PC-9 (cell line): ENCODE results near the gene RPL5. TPM values are rescaled to one million over a fixed set of nuclear protein-coding genes. Genes with fewer than 3 reads are reported as not detected.

Experiments
- BruUV-seq: library from RNA; stranded (reverse); fragments of 400-500 nt; replicated peaks from 2 replicates; lab custom pipeline; 2021; lab: Mats Ljungman, UMichigan
- CTCF ChIA-PET: fragments of 300-600 bp; sonication (Branson Sonifier 250); formaldehyde crosslinking; loops from one replicate; lab custom pipeline; 2022; ENCODE audit warnings: antibody characterized with exemption; lab: Charles Lee
- POLR2A ChIA-PET: fragments of 300-600 bp; sonication (Branson Sonifier 250); formaldehyde crosslinking; loops from one replicate; lab custom pipeline; 2022; ENCODE audit warnings: antibody characterized with exemption; ENCODE audit not compliant: unreplicated experiment; lab: Charles Lee
- DNase-seq, 2 experiments: peaks; one replicate each; pipeline versions ENCODE4 v3.0.0 to v3.0.0-alpha.2; 2015 to 2022; ENCODE audit warnings: mixed read lengths in 1 of 2
- H2AFZ ChIP-seq: fragments of 200-600 bp; sonication (generic); 2 replicates; pipeline ENCODE4 v1.8.1; 2017; ENCODE audit warnings: antibody characterized with exemption
- H3F3A ChIP-seq: fragments of 200-600 bp; sonication (generic); 2 replicates; pipeline ENCODE4 v1.8.1; 2017; ENCODE audit warnings: antibody characterized with exemption, mild to moderate bottlenecking, low read depth; ENCODE audit not compliant: insufficient read depth
- H3K27ac ChIP-seq: fragments of 200-600 bp; sonication (generic); 2 replicates; pipeline ENCODE4 v1.6.1; 2016; ENCODE audit warnings: mixed run types
- H3K27me3 ChIP-seq: fragments of 200-600 bp; sonication (generic); 2 replicates; pipeline ENCODE4 v1.6.1; 2016; ENCODE audit warnings: low read depth, mixed run types; ENCODE audit not compliant: insufficient read depth
- H3K36me3 ChIP-seq: fragments of 200-600 bp; sonication (generic); 2 replicates; pipeline ENCODE4 v1.6.1; 2016; ENCODE audit warnings: low read depth, mixed run types
- H3K4me1 ChIP-seq: fragments of 200-600 bp; sonication (generic); replicated peaks from 2 replicates; pipeline ENCODE4 v1.6.1; 2016; ENCODE audit warnings: mixed run types; ENCODE audit not compliant: insufficient read depth
- H3K4me2 ChIP-seq: fragments of 200-600 bp; sonication (generic); 2 replicates; pipeline ENCODE4 v1.6.1; 2017; ENCODE audit warnings: mixed run types
- H3K4me3 ChIP-seq: fragments of 200-600 bp; sonication (generic); 2 replicates; pipeline ENCODE4 v1.6.1; 2016; ENCODE audit warnings: mixed run types
- H3K79me2 ChIP-seq: fragments of 200-600 bp; sonication (generic); 2 replicates; pipeline ENCODE4 v1.6.1; 2017; ENCODE audit warnings: low read depth, mixed run types
- H3K9me2 ChIP-seq: fragments of 200-600 bp; sonication (generic); 2 replicates; pipeline ENCODE4 v1.8.1; 2017; ENCODE audit warnings: mild to moderate bottlenecking; ENCODE audit not compliant: insufficient read depth
- H3K9me3 ChIP-seq: fragments of 200-600 bp; sonication (generic); 2 replicates; pipeline ENCODE4 v1.8.1; 2016; ENCODE audit warnings: low read depth; ENCODE audit not compliant: insufficient read depth
- H4K20me1 ChIP-seq: fragments of 200-600 bp; sonication (generic); 2 replicates; pipeline ENCODE4 v1.8.1; 2017; ENCODE audit not compliant: insufficient read depth
- CTCF ChIP-seq: fragments of 200-600 bp; sonication (generic); conservative IDR thresholded peaks from 2 replicates; pipeline ENCODE4 v1.6.1; 2017; ENCODE audit warnings: mixed run types, antibody characterized with exemption, mild to moderate bottlenecking, moderate library complexity
- EZH2 ChIP-seq: fragments of 200-600 bp; sonication (generic); IDR thresholded peaks from 2 replicates; pipeline ENCODE4 v1.8.0; 2017; ENCODE audit warnings: antibody characterized with exemption, low read depth
- intact Hi-C: fragments of 100-400 bp; cut with micrococcal nuclease; formaldehyde crosslinking; loops from one replicate; pipeline ENCODE4 v1.10.0; 2022; ENCODE audit not compliant: unreplicated experiment
- total RNA-seq: library from RNA; stranded (reverse); gene quantifications from 2 replicates; pipeline ENCODE4 v1.2.3, GENCODE V29; 2021

The RPL5 gene
- total RNA-seq, 1 experiment from 2014 or later: 1,050 TPM

- peaks cover 17% of the 10 kb centered on the region for H3K4me1 ChIP-seq
- no peak for DNase-seq
- H2AFZ ChIP-seq: no peak overlapping the region
- H3K4me3 ChIP-seq: no peak overlapping the region
- no peak overlapping the region for H3K4me2 ChIP-seq
- CTCF ChIA-PET: interaction anchor here (0.6 to 0.7 kb wide), 3 partner anchors 38 to 491 kb away, joined by 4 to 10 read pairs (median 6); no protein-coding TSS in a partner anchor
- intact Hi-C loops: no loop called here
- POLR2A ChIA-PET: interaction anchor here (0.9 kb wide), 1 partner anchor 41 kb away, joined by 7 read pairs; no protein-coding TSS in a partner anchor
- H3K79me2 ChIP-seq: no peaks in the 10 kb centered on the region
- H3K27ac ChIP-seq: no peak overlapping the region
- H3K36me3 ChIP-seq: no peaks in the 10 kb centered on the region
- no peaks in the 10 kb centered on the region for H3K27me3 ChIP-seq
- H4K20me1 ChIP-seq: no peaks in the 10 kb centered on the region
- no peaks in the 10 kb centered on the region; the same call in 1 of the 2 replicates for H3K9me2 ChIP-seq
- H3K9me3 ChIP-seq: no peaks in the 10 kb centered on the region
- no TSS peak for BruUV-seq
- TF ChIP-seq CTCF: no peak
- TF ChIP-seq EZH2: no peak
- no peaks in the 10 kb centered on the region for H3F3A ChIP-seq
Observed at GRCh38 chr1:92790867-92791266, 41.0 kb upstream of the RPL5 start.

GRCh38 chr1:92791487-92792066 is 40.3 kb upstream of the RPL5 start:
- POLR2A ChIA-PET: interaction anchor here (0.6 to 0.9 kb wide), 2 partner anchors 41 to 1230 kb away, joined by 7 read pairs; no protein-coding TSS in a partner anchor
- H3K27ac ChIP-seq: no peak overlapping the region

More at GRCh38 chr1:92791487-92792066, 40.3 kb upstream of the RPL5 start:
- peaks cover 10% of the 10 kb centered on the region; the same call in 1 of the 2 replicates for H3K4me1 ChIP-seq
- no peak for DNase-seq
- no peak overlapping the region for H3K4me3 ChIP-seq
- no peaks in the 10 kb centered on the region for H3K79me2 ChIP-seq
- no peaks in the 10 kb centered on the region for H3F3A ChIP-seq
- intact Hi-C loops: loop anchor here (2.0 kb wide), 1 partner anchor 39 kb away; no protein-coding TSS in a partner anchor
- CTCF ChIA-PET: interaction anchor here (0.6 to 1.0 kb wide), 4 partner anchors 24 to 492 kb away, joined by 3 to 10 read pairs (median 4); no protein-coding TSS in a partner anchor
- no peak overlapping the region; the same call in 1 of the 2 replicates for H2AFZ ChIP-seq
- H3K9me3 ChIP-seq: no peaks in the 10 kb centered on the region
- no peaks in the 10 kb centered on the region for H3K27me3 ChIP-seq
- H3K4me2 ChIP-seq: peak overlapping the region; percentile 6; the same call in 1 of the 2 replicates
- H3K36me3 ChIP-seq: no peaks in the 10 kb centered on the region
- H4K20me1 ChIP-seq: no peaks in the 10 kb centered on the region
- TSS peak; percentile 58 for BruUV-seq
- no peaks in the 10 kb centered on the region; the same call in 1 of the 2 replicates for H3K9me2 ChIP-seq
- TF ChIP-seq EZH2 (no peak), CTCF (no peak)
